Omental fat pad (tissue), 4 donors: ENCODE results near the gene MRPL44. TPM values are rescaled to one million over a fixed set of nuclear protein-coding genes. Genes with fewer than 3 reads are reported as not detected.

Experiments used
- ATAC-seq: fragments of 150-250 bp; one replicate; pipeline ENCODE4 v1.9.1; 2016; ENCODE audit warnings: mild to moderate bottlenecking, moderate library complexity; ENCODE audit not compliant: low FRiP score
- DNase-seq: peaks from one replicate; pipeline ENCODE4 v3.0.0-alpha.2; 2019; ENCODE audit warnings: low spot score
- total RNA-seq, 4 donors: library from RNA; depleted of rRNA; stranded (reverse); fragments of >200 nt; gene quantifications; one replicate each; pipeline ENCODE4 v1.1.0, GENCODE V29; 2016
- TF ChIP-seq, protein P1 (sequence below), 3 donors: fragments of 450-650 bp; IDR thresholded peaks; one replicate each; pipeline ENCODE4 v1.5.1; 2016 to 2017; ENCODE audit warnings: antibody characterized with exemption in 3 of 3, mild to moderate bottlenecking in 3 of 3, moderate library complexity in 2 of 3

MRPL44 gene
- total RNA-seq, 4 donors from 2014 or later, result 18.8 to 32.4 (median 21.1) TPM

- TF ChIP-seq, protein P1, sequence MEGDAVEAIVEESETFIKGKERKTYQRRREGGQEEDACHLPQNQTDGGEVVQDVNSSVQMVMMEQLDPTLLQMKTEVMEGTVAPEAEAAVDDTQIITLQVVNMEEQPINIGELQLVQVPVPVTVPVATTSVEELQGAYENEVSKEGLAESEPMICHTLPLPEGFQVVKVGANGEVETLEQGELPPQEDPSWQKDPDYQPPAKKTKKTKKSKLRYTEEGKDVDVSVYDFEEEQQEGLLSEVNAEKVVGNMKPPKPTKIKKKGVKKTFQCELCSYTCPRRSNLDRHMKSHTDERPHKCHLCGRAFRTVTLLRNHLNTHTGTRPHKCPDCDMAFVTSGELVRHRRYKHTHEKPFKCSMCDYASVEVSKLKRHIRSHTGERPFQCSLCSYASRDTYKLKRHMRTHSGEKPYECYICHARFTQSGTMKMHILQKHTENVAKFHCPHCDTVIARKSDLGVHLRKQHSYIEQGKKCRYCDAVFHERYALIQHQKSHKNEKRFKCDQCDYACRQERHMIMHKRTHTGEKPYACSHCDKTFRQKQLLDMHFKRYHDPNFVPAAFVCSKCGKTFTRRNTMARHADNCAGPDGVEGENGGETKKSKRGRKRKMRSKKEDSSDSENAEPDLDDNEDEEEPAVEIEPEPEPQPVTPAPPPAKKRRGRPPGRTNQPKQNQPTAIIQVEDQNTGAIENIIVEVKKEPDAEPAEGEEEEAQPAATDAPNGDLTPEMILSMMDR (IDR thresholded peaks at IDR 0.05), result no peak
- ATAC-seq (no peak), DNase-seq (no peak)
Observed at GRCh38 chr2:223929571-223930102, 27.6 kb upstream of the MRPL44 start.

GRCh38 chr2:223930103-223930976, 26.9 kb upstream of the MRPL44 start:
- DNase-seq, result no peak
- no peak for ATAC-seq
- TF ChIP-seq, protein P1 (IDR thresholded peaks at IDR 0.05), result no peak

DNA sequence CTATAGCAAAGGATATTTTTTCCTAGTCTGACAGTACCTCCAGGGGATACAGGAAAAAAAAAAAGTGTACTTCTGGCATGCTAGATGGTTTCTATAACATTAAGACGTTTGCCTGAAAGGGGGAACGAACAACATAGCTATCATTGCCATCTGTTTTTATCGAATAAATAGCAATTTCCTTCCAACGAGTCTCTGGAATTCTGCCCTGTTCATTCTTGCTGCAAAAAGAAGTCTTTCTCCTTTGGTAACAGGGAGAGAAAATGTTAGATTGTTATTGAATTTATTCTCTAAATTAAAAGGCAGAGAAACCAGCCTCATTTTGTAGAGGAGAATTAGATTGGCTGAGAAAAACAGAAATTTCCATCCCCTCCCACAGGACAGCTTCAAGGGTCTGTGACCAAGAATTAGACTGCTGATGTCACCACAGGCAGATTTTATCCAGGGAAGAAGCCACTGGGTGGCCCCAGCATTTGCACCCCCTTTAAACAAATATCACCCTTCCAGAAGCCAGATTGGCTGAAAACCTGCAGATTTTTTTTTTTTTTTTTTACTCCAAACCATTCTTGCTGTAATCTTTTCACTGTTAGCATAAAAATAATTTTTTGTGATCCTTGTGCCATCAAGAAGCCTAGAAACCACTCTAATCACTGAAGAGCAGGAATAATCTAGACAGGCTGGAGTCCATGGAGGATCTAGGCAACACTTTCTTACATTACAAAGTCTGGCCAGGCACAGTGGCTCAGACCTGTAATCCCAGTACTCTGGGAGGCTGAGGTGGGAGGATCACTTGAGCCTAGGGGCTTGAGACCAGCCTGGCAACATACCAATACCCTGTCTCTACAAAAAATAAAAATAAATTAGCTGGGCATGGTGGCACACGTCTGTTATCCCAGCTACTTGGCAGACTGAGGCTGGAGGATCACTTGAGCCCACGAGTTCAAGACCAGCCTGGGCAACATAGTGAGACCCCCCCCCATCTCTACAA, 24.2 kb upstream of the MRPL44 start:
- ATAC-seq (no peak), DNase-seq (no peak)
- TF ChIP-seq, protein P1 (IDR thresholded peaks at IDR 0.05), result no peak

- TF ChIP-seq, protein P1 (IDR thresholded peaks at IDR 0.05), result no peak
Observed at GRCh38 chr2:223934870-223935269, 22.4 kb upstream of the MRPL44 start.

GRCh38 chr2:223935459-223936125, 21.7 kb upstream of the MRPL44 start:
- ATAC-seq (no peak), DNase-seq (no peak)
- TF ChIP-seq, protein P1 (IDR thresholded peaks at IDR 0.05), result no peak

More at GRCh38 chr2:223934870-223935269, 22.4 kb upstream of the MRPL44 start:
- no peak for ATAC-seq
- DNase-seq, result no peak

DNA sequence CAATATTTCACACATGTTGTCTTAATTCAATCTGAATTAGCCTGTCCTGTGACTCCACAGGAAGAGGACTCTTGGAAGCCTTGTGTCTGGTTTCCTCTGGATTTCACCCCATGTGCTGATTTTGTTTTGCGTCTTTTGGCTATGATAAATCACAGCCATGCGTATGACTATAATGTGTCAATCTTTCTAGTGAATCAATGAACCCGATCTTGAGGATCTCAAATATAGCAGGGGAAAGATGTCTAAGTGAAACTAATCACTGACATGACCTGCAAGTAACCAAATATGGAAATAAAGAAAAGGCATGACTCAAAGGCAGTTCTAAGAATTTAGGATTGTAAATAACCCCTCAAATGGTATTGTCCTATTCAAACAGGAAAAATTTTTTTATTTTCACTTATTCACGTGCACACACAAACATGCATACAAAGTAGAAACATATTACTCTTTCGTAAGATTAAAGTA, 20.4 kb upstream of the MRPL44 start:
- ATAC-seq (no peak), DNase-seq (no peak)
- TF ChIP-seq, protein P1 (IDR thresholded peaks at IDR 0.05), result no peak
